GM18870 (cell line): Measurements from ENCODE around the gene SPTB.

Experiments used
- ATAC-seq: cut with Tn5 transposase; IDR thresholded peaks from one replicate; pipeline ENCODE4 v1.9.1; 2021; ENCODE audit warnings: moderate library complexity; ENCODE audit not compliant: unreplicated experiment

SPTB gene

DNA sequence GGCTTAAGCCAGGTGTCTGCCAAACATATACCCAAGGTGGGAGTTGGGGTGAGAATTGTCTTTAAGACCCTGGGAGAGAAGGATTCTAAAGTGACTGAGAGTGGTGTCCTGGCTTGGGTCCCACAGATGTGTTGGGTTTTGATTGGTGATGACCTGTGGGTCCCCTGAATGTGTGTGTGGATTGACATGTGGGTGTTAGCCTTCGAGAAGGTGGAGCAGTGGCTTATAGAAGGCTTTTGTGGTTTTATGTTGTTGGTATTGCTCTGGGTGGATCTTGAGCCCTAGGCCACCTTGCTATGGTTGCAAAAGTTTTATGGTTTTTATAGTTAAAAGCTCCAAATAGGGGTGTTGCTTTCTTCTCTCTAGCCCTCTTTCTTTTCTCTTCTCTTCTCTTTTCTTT is 145.8 kb downstream of the SPTB start:
- ATAC-seq: no peak

DNA sequence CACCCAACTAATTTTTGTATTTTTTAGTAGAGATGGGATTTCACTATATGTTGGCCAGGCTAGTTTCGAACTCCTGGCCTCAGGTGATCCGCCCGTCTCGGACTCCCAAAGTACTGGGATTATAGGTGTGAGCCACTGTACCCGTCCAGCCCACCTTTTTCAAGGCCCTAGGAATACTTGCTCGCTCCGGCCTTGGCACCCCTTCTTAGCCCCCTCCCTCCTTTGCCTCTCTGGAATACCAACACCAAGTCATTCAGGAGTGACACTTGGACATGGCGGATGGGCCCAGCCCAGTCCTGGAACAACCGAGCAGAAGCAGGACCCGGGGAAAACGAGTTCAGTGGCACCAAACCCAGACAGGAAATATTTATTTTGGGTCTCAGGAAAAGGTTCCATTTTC is 146.4 kb downstream of the SPTB start:
- no peak for ATAC-seq

GRCh38 chr14:64732536-64733120 is 147.1 kb downstream of the SPTB start:
- no peak for ATAC-seq

DNA sequence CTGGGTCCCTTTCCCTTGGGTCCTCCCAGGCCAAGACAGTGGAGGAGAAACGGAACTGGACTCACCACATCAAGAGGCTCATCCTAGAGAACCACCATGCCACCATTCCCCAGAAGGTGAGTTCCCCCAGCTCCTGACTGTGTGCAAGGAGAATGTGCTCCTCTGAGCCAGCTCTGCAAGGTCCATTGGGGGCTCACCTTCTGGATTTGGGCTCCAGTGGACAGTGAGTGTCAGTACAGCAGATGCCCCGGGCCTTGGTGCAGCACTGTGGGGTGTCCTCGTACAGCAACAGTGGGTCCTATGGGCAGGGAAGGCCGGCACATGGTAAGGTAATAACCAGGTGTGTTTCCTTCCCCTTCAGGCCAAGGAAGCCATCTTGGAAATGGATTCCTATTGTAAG is 147.6 kb downstream of the SPTB start:
- no peak for ATAC-seq

GRCh38 chr14:64731141-64731581 is 148.5 kb downstream of the SPTB start:
- ATAC-seq: no peak

DNA sequence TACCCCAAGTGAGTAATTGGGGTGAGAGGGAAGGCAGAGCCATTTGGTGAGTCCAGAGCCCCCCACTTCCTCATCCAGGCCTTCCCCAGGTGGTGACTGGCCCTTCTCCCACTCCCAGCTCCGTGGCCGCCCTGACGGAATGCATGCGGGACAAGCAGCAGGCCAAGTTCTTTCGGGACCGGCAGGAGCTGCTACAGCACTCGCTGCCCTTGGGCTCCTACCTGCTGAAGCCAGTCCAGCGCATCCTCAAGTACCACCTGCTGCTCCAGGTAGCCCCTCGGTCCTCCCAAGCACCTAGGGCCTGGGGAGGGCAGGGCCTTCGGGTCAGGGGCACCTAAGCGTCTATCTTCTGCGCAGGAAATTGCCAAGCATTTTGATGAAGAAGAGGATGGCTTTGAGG is 149.0 kb downstream of the SPTB start:
- ATAC-seq: no peak

DNA sequence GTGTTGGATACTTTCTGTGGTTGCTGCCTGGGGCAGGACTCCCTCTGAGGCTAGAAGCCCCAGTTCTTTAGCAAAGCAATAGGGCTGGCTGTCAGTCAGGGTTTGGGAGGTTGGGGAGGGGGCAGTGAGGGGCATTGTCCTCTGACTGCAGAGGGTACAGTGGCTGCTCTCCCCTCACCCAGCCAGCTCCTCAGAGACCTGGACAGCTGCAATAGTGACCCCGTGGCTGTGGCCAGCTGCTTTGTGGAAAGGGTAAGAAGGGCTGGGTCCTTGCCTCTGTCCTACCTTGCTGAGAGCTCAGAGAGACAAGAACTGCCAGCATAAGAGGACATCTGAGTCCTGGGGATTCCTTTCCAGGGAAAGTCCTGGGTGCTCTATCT is 149.7 kb downstream of the SPTB start:
- ATAC-seq: no peak

- ATAC-seq: no peak
Observed at GRCh38 chr14:64729386-64730060, 150.2 kb downstream of the SPTB start.

- no peak for ATAC-seq
Observed at GRCh38 chr14:64728856-64729255, 150.9 kb downstream of the SPTB start.

DNA sequence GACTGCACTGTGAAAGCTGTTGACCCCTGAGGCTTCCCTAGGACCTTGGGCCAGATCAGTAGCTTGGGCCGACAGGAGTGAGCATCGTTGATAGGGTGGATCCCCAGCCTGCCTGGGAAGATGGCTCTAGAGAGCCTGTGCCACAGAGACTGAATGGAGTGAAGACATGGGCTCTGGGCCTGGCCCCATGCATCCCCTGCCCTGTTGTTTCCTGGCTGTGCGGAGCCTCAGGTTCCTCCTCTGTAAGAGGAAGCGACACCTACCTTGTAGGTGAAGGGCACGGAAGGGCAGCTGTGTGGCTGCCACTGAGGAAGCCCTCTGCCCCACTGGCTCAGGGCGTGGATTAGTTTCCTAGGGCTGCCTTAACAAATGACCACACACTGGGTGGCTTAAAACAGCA is 151.6 kb downstream of the SPTB start:
- no peak for ATAC-seq

- ATAC-seq: no peak
Observed at GRCh38 chr14:64727551-64728071, 152.1 kb downstream of the SPTB start.

GRCh38 chr14:64726585-64726890 is 153.2 kb downstream of the SPTB start:
- ATAC-seq: no peak

GRCh38 chr14:64725879-64726584 is 153.7 kb downstream of the SPTB start:
- no peak for ATAC-seq

GRCh38 chr14:64725261-64725815 is 154.4 kb downstream of the SPTB start:
- ATAC-seq: no peak

GRCh38 chr14:64724578-64724930 is 155.2 kb downstream of the SPTB start:
- ATAC-seq: no peak

DNA sequence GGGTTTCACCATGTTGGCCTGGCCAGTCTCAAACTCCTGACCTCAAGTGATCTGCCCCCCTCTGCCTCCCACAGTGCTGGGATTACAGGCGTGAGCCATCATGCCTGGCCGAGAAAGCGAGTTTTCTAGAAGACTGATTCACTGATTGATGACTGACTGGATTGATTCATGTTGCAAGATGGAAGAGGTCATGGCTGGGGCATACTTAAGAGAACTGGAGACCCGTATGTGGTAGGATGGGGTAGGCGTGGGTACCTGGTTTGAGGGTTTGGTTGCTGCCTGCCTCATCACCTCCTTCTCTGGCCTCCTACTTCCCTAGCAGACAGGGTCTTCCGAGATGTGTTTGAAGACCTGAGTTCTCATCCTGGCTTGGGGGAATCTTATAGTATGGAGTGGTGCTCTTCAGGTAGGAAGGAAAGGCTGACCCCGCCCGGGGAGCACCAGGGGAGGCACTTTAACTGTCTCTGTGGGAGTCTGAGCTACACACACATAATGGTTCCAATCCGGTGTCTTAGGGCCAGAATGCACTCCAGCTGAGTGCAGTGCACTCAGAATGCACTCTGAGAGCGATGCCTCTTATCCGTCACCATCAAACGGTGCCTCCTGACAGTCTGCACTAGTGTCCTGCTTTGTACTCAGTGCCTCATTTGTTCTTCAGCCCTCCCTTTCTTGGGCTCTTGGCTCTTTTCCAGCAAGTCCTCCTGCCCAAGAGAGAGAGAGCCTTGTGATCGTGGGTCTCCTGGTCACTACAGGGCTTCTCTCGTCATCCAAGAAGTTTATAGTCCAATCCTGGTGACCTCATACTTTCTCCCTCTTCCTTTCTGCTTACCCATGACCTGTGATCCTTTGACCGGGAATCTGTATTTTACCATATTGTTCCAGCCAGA is 155.8 kb downstream of the SPTB start:
- no peak for ATAC-seq

DNA sequence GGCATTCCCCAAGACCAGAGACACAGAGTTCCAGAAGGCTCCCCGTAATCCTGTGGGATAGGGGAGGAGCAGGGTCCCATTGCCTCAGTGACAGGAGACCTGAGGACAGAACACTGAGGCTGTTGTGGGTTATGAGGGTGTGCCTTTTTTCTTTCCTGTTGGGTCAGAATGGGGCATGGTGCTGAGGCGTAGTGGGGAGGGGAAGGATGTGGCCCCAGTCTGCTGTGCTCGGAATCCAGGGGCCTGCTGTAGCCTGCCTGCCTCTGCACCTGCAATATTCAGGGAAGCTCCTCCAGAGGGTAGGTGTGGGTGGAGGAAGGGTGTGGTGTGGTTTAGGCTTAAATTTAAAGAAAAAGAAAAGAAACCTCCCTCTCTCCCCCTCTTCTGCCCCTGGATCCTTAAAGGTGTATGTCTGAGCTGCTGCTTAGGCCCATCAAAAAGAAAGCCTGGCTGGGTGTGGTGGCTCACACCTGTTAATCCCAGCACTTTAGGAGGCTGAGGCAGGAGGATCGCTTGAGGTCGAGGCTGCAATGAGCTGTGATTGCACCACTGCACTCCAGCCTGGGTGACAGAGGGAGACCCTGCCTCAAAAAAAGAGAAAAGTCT is 156.8 kb downstream of the SPTB start:
- ATAC-seq: no peak

GRCh38 chr14:64721899-64722298 is 157.8 kb downstream of the SPTB start:
- no peak for ATAC-seq

DNA sequence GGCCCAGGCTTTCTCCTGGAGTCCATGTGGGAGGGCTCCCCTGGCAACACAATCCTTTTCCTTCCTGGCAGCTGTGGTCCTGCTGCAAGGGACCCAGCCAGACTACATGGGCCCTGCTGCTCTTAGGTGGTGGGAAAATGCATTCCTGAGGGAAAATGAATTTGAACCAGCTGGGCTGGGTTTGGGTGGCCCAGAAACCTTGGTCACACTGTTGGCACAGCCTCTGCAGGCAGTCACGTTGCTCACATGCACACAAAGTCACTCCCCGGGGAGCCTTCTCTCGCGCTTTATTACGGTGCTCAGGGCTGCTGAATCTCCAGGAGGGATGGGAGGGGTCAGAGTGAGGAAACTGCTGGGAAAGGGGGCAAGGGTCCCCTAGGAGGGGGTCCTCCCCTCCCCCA is 158.3 kb downstream of the SPTB start:
- ATAC-seq: no peak

GRCh38 chr14:64720131-64720576 is 159.6 kb downstream of the SPTB start:
- ATAC-seq: no peak

- ATAC-seq: no peak
Observed at GRCh38 chr14:64719601-64720000, 160.1 kb downstream of the SPTB start.
